ENCODE measurements around the gene ZNF57.

The ZNF57 gene

DNA sequence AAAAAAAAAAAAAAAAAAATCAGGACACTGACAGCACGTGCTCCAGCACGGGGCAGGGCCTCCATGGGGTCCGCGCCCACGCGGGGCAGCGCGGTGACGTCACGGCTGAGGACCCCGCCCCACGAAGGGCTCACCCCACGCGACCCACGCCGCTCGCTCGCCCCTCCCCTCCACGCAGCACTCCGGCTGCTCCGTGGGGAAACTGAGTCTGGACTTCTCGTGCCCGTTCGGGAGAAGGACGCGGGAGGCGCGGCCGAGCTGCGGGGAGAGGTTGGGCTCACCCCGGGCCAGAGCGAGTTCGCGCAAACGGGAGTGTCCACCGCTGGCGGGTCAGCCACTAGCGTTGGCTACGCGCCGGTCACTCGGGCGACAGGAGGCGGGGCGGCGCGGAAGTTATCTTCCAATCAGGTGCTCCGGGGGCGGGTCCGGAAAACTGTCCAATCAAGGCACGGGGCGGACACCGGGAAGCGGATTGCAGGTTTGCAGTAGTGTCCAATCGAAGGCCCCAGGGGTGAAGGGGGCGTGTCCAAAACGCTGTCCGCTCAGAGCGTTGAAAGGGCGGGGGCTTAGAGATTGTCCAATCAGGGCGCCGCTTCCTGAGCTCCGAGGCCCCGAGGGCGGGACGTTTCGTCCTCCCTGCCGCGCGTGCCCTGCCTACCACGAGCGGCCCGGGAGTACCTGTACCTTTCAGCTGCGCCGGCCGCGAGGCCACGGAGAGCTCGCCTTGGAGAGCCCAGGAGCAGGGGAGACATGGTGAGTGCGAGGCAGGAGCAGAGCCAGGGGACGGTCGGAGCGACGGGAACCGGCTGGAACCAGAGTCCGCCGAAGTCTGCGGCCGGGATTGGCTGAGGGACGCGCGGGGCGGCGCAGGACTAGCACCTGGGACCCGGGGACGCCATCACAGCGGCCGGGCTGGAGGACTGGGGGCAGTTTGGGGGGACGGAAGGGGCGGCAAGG lies at the start of gene ZNF57:
Gene ZNF57, plus strand, starts transcription at position 633 of the 957 bp plus-strand sequence. Its CDS starts 118 bp downstream, at position 751.
- Histone ChIP-seq H3K4me3 (ENCODE audit: low read depth in 1 of 2, low read length in 1 of 2) (peak within 1 kb of the TSS; percentile 65 to 71), H3K27me3 (no peaks in the 10 kb centered on the region), H3K27ac (peak within 1 kb of the TSS; percentile 47), H3K9me3 (peaks cover 7% of the 10 kb centered on the region), H3K36me3 (no peaks in the 10 kb centered on the region), H3K4me1 (ENCODE audit: control insufficient read depth in 1 of 2, insufficient read depth in 1 of 2, low read depth in 1 of 2, low read length in 1 of 2) (peaks cover 9 to 15% of the 10 kb centered on the region in 2 experiments)
- TF ChIP-seq, protein P1, sequence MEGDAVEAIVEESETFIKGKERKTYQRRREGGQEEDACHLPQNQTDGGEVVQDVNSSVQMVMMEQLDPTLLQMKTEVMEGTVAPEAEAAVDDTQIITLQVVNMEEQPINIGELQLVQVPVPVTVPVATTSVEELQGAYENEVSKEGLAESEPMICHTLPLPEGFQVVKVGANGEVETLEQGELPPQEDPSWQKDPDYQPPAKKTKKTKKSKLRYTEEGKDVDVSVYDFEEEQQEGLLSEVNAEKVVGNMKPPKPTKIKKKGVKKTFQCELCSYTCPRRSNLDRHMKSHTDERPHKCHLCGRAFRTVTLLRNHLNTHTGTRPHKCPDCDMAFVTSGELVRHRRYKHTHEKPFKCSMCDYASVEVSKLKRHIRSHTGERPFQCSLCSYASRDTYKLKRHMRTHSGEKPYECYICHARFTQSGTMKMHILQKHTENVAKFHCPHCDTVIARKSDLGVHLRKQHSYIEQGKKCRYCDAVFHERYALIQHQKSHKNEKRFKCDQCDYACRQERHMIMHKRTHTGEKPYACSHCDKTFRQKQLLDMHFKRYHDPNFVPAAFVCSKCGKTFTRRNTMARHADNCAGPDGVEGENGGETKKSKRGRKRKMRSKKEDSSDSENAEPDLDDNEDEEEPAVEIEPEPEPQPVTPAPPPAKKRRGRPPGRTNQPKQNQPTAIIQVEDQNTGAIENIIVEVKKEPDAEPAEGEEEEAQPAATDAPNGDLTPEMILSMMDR (IDR thresholded peaks at IDR 0.05): no peak

GRCh38 chr19:2852598-2852997 lies 48.1 kb upstream of the ZNF57 start:
- Histone ChIP-seq H3K36me3 (peaks cover 11% of the 10 kb centered on the region), H3K4me1 (ENCODE audit: control insufficient read depth in 1 of 2, insufficient read depth in 1 of 2, low read depth in 1 of 2, low read length in 1 of 2) (no peaks in the 10 kb centered on the region), H3K27ac (no peak overlapping the region), H3K27me3 (no peaks in the 10 kb centered on the region), H3K4me3 (ENCODE audit: low read depth in 1 of 2, low read length in 1 of 2) (no peak overlapping the region), H3K9me3 (peaks cover 37% of the 10 kb centered on the region)
- TF ChIP-seq, protein P1 (IDR thresholded peaks at IDR 0.05): no peak

DNA sequence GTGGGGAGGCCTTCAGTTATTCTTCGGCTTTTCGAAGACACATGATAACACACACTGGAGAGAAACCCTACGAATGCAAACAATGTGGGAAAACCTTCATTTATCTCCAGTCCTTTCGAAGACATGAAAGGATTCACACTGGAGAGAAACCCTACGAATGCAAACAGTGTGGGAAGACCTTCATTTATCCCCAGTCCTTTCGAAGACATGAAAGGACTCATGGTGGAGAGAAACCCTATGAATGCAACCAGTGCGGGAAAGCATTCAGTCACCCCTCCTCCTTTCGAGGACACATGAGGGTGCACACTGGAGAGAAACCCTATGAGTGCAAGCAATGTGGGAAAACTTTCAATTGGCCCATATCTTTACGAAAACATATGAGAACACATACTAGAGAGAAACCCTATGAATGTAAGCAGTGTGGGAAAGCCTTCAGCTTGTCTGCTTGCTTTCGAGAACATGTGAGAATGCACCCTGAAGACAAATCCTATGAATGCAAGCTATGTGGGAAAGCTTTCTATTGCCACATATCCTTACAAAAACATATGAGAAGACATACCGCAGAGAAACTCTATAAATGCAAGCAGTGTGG lies 47.6 kb upstream of the ZNF57 start:
- H3K9me3 ChIP-seq: peaks cover 37% of the 10 kb centered on the region
- H3K27ac ChIP-seq: no peak overlapping the region
- H3K27me3 ChIP-seq: no peaks in the 10 kb centered on the region
- H3K36me3 ChIP-seq: peaks cover 11% of the 10 kb centered on the region
- TF ChIP-seq, protein P1 (IDR thresholded peaks at IDR 0.05): no peak
- H3K4me1 ChIP-seq (ENCODE audit: control insufficient read depth in 1 of 2, insufficient read depth in 1 of 2, low read depth in 1 of 2, low read length in 1 of 2): no peaks in the 10 kb centered on the region
- no peak overlapping the region for H3K4me3 ChIP-seq (ENCODE audit: low read depth in 1 of 2, low read length in 1 of 2)

- no peak overlapping the region for H3K4me3 ChIP-seq (ENCODE audit: low read depth in 1 of 2, low read length in 1 of 2)
- no peak overlapping the region for H3K27ac ChIP-seq
- H3K36me3 ChIP-seq: peaks cover 11% of the 10 kb centered on the region
- TF ChIP-seq, protein P1 (IDR thresholded peaks at IDR 0.05): no peak
- no peaks in the 10 kb centered on the region for H3K27me3 ChIP-seq
- no peaks in the 10 kb centered on the region for H3K4me1 ChIP-seq (ENCODE audit: control insufficient read depth in 1 of 2, insufficient read depth in 1 of 2, low read depth in 1 of 2, low read length in 1 of 2)
- H3K9me3 ChIP-seq: peaks cover 35% of the 10 kb centered on the region
Measured at GRCh38 chr19:2854849-2855248, 45.9 kb upstream of the ZNF57 start.

DNA sequence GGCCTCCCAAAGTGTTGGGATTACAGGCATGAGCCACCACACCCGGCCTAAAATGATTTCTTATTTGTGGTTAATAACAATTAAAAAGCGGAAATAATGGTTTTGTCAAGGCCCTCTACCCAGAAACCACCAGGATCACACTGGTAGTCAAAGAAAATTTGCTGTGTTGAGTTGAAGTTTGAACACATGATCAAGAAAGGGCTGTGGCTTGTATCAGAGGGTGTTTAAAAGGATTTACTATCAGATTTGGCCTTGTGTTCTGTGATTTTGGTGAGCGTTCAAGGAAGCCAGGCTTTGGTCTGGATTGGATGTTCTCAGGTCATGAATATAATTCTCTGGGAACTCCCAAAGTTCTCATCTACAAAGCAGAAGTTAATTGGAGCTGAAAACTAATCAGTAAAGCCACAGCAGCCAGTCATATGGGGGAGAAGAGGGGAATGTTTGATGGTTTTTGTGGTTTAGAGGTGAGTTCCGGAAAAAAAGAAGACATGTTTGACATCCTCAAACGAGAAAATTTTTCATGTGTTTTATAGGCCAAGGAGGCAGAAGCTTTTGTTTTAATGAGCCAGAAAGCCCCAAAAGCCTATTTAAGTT lies 44.2 kb upstream of the ZNF57 start:
- H3K27me3 ChIP-seq: no peaks in the 10 kb centered on the region
- H3K27ac ChIP-seq: no peak overlapping the region
- H3K4me1 ChIP-seq (ENCODE audit: control insufficient read depth in 1 of 2, insufficient read depth in 1 of 2, low read depth in 1 of 2, low read length in 1 of 2): no peaks in the 10 kb centered on the region
- H3K4me3 ChIP-seq (ENCODE audit: low read depth in 1 of 2, low read length in 1 of 2): no peak overlapping the region
- peaks cover 11% of the 10 kb centered on the region for H3K36me3 ChIP-seq
- peaks cover 24% of the 10 kb centered on the region for H3K9me3 ChIP-seq
- TF ChIP-seq, protein P1 (IDR thresholded peaks at IDR 0.05): no peak
